Type B pancreatic cell (in vitro differentiated cells): Measurements from ENCODE around the gene RPN2. TPM values are rescaled to one million over a fixed set of nuclear protein-coding genes. Genes with fewer than 3 reads are reported as not detected.

Source experiments
- DNase-seq: peaks from one replicate; pipeline ENCODE4 v3.0.0; 2021; ENCODE audit warnings: mixed read lengths; ENCODE audit not compliant: unreplicated experiment; ENCODE audit errors: extremely low spot score
- H3K27ac Mint-ChIP-seq: 2 replicates; pipeline ENCODE4 v1.8.0; 2021; ENCODE audit warnings: mild to moderate bottlenecking, mixed read lengths
- H3K27me3 Mint-ChIP-seq: 2 replicates; pipeline ENCODE4 v1.8.0; 2021; ENCODE audit warnings: mixed read lengths
- H3K36me3 Mint-ChIP-seq: 2 replicates; pipeline ENCODE4 v1.8.0; 2021; ENCODE audit warnings: mixed read lengths
- H3K4me1 Mint-ChIP-seq: one replicate; pipeline ENCODE4 v1.8.0; 2021; ENCODE audit warnings: mixed read lengths; ENCODE audit not compliant: unreplicated experiment
- H3K4me3 Mint-ChIP-seq: 2 replicates; pipeline ENCODE4 v1.8.0; 2021; ENCODE audit warnings: mild to moderate bottlenecking, mixed read lengths
- H3K9me3 Mint-ChIP-seq: 2 replicates; pipeline ENCODE4 v1.8.0; 2021; ENCODE audit warnings: mixed read lengths
- total RNA-seq: library from RNA; stranded (reverse); gene quantifications from 2 replicates; pipeline ENCODE4 v1.2.1, GENCODE V29; 2021; ENCODE audit warnings: low replicate concordance
- TF ChIP-seq, protein P1 (sequence below): fragments of 200-600 bp; sonication (generic); conservative IDR thresholded peaks from 2 replicates; pipeline ENCODE4 v1.5.0; 2021; ENCODE audit warnings: antibody characterized with exemption, mild to moderate bottlenecking

RPN2 gene
- total RNA-seq, 1 donor from 2014 or later, result 184 TPM

DNA sequence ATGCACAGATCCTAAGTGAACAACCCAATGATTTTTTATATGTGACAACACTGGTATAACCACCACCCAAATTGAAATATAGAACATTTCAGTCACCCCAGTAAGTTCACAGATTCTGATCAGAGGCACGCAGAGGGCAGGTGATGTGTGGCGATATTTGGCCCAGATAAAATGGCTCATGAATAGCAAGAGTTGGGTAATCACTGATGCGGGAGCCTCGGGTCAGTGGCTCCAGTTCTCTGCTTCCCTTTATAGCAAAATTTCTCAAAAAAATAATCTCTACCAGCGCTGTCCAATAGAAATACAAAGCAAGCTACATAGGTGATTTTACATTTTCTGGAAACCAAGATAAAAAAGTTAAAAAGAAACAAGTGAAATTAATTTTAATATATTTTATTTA lies 67.6 kb downstream of the RPN2 start:
- no peaks in the 10 kb centered on the region for H3K27me3 Mint-ChIP-seq
- TF ChIP-seq, protein P1, sequence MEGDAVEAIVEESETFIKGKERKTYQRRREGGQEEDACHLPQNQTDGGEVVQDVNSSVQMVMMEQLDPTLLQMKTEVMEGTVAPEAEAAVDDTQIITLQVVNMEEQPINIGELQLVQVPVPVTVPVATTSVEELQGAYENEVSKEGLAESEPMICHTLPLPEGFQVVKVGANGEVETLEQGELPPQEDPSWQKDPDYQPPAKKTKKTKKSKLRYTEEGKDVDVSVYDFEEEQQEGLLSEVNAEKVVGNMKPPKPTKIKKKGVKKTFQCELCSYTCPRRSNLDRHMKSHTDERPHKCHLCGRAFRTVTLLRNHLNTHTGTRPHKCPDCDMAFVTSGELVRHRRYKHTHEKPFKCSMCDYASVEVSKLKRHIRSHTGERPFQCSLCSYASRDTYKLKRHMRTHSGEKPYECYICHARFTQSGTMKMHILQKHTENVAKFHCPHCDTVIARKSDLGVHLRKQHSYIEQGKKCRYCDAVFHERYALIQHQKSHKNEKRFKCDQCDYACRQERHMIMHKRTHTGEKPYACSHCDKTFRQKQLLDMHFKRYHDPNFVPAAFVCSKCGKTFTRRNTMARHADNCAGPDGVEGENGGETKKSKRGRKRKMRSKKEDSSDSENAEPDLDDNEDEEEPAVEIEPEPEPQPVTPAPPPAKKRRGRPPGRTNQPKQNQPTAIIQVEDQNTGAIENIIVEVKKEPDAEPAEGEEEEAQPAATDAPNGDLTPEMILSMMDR, result no peak
- no peak overlapping the region for H3K4me3 Mint-ChIP-seq
- peaks cover 12% of the 10 kb centered on the region for H3K4me1 Mint-ChIP-seq
- DNase-seq, result no peak
- H3K27ac Mint-ChIP-seq, result no peak overlapping the region
- H3K9me3 Mint-ChIP-seq, result peaks cover 4% of the 10 kb centered on the region
- peaks cover 24% of the 10 kb centered on the region for H3K36me3 Mint-ChIP-seq

DNA sequence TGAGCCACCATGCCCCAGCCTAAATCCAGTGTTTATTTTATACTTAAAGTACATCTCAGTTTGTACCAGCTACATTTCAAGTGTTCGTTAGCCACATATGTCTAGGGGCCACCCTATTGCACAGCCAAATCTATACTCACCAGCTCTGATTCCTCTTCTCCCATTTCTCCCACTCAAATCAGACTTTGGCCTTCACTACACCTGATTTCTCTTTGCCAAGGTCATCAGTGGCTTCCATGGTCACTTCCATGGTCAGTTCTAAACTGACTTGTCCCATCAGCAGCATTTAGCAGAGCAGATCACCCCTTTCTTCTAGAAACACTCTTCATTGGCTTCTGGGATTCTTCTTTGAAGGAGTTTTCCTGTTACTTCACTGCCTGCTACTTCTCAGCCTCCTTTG lies 68.4 kb downstream of the RPN2 start:
- peaks cover 4% of the 10 kb centered on the region for H3K9me3 Mint-ChIP-seq
- H3K27me3 Mint-ChIP-seq, result no peaks in the 10 kb centered on the region
- DNase-seq, result no peak
- H3K36me3 Mint-ChIP-seq, result peaks cover 23% of the 10 kb centered on the region
- H3K4me1 Mint-ChIP-seq, result peaks cover 19% of the 10 kb centered on the region
- no peak overlapping the region for H3K4me3 Mint-ChIP-seq
- TF ChIP-seq, protein P1, result no peak
- H3K27ac Mint-ChIP-seq, result no peak overlapping the region

DNA sequence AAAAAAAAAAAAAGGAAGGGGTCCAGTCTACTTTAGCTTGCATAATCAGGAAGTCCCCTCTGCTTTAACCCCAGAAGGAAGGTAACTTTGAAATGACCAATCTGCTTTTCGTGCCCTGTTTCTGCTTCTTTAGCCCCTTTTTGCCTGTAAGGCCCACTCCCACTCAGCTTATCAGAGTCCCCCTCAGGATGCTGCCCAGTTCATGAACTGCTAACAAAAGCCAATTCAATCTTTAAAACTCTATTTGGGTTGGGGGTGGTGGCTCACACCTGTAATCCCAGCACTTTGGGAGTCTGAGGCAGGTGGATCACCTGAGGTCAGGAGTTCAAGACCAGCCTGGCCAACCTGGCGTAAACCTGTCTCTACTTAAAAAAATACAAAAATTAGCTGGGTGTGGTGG lies 70.2 kb downstream of the RPN2 start:
- Mint-ChIP-seq H3K27ac (no peak overlapping the region), H3K4me1 (peaks cover 19% of the 10 kb centered on the region)

DNA sequence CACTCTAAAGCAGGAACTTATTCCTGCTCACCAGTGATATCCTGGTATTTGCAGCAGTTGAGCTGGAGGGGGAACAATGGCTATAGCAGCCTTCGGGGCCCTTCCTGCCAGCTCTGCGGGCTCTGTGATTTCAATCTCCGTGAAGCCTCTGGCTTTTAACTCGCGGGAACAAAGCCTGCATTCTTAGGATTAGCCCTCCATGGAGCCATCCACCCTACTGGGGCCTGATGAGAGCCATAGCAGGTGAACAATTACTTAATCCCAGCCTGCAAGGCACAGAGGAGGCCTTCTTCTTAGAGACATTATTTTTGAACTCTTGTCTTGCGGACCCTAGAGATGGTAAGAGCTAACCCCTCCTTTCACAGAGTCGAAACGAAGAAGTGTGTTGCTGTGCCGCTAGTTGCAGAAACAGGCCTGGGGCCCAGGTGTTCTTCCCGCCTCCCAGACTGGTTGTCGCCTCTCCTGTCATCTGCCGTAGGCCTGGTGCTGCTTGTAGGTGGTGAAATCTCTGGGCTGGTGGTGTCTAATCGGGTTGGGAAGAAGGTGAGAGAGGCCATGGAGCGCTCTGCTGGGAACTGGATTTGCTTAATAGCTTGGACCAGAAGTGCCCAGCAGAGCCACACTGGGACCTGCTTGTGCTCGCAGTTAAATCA lies 72.8 kb downstream of the RPN2 start:
- Mint-ChIP-seq H3K4me1 (peaks cover 19% of the 10 kb centered on the region), H3K36me3 (peaks cover 12% of the 10 kb centered on the region), H3K27me3 (peaks cover 4% of the 10 kb centered on the region), H3K4me3 (no peak overlapping the region), H3K9me3 (peaks cover 10% of the 10 kb centered on the region), H3K27ac (no peak overlapping the region)
- no peak for DNase-seq
- TF ChIP-seq, protein P1, result no peak

More for the DNA sequence above, 70.2 kb downstream of the RPN2 start:
- Mint-ChIP-seq H3K36me3 (peaks cover 12% of the 10 kb centered on the region), H3K27me3 (peaks cover 2% of the 10 kb centered on the region), H3K9me3 (peaks cover 6% of the 10 kb centered on the region), H3K4me3 (no peak overlapping the region)
- DNase-seq, result no peak
- TF ChIP-seq, protein P1, result no peak

DNA sequence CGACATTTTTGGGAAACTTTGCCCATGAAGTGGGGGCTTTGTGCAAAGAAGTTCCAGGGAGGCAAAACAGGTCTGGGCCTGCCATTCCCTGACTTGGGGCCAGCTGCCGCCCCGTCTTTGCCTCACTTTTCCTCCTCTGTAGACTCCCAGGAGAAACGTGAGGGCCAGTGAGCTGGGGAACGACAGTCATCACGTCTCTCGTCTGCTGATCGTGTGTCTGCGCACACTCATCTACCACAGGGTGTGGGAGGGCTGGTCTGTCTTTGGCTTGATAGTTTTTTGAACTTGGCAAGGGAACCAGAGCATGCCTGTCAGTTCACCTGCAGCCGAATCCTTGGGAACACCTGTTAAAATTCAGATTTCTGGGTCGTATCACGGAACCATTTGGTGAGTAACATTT lies 74.0 kb downstream of the RPN2 start:
- TF ChIP-seq, protein P1, result no peak
- peaks cover 8% of the 10 kb centered on the region for H3K36me3 Mint-ChIP-seq
- H3K27me3 Mint-ChIP-seq, result peaks cover 4% of the 10 kb centered on the region
- peaks cover 10% of the 10 kb centered on the region for H3K9me3 Mint-ChIP-seq
- peaks cover 15% of the 10 kb centered on the region for H3K4me1 Mint-ChIP-seq
- no peak for DNase-seq
- H3K4me3 Mint-ChIP-seq, result no peak overlapping the region
- no peak overlapping the region for H3K27ac Mint-ChIP-seq
